HepG2 (cell line): ENCODE results near the gene LRRN2. TPM values are rescaled to one million over a fixed set of nuclear protein-coding genes. Genes with fewer than 3 reads are reported as not detected.
A peak's percentile ranks its signal among the peaks of the same experiment; 100 is the strongest.

ENCODE experiments used
- ASH2L ChIP-seq: fragments of 300-600, 200-600 bp; sonication (generic); IDR thresholded peaks from 2 replicates; pipeline ENCODE4 v1.7.0; 2017; ENCODE audit warnings: low read depth, mild to moderate bottlenecking, moderate library complexity, mixed read lengths, low read length; ENCODE audit not compliant: insufficient read length
- BATF2 ChIP-seq: sonication (generic); formaldehyde crosslinking; IDR thresholded peaks from 2 replicates; pipeline ENCODE4 v1.8.0; 2022; ENCODE audit warnings: mild to moderate bottlenecking, missing genetic modification reagents, moderate library complexity
- BCL6 ChIP-seq: IDR thresholded peaks from 2 replicates; pipeline ENCODE4 v1.6.1; 2016; ENCODE audit warnings: missing genetic modification reagents, missing compliant biosample characterization
- CAMTA2 ChIP-seq: sonication (generic); formaldehyde crosslinking; IDR thresholded peaks from 2 replicates; pipeline ENCODE4 v1.4.0; 2020; ENCODE audit warnings: mild to moderate bottlenecking, missing genetic modification reagents, borderline replicate concordance
- CBFB ChIP-seq: sonication (generic); formaldehyde crosslinking; IDR thresholded peaks from 2 replicates; pipeline ENCODE4 v1.4.0; 2020; ENCODE audit warnings: missing genetic modification reagents
- FIP1L1 ChIP-seq: fragments of 200-400 bp; formaldehyde crosslinking; IDR thresholded peaks from 2 replicates; pipeline ENCODE4 v1.6.1; 2018; ENCODE audit warnings: low read depth, mild to moderate bottlenecking, low read length, moderate library complexity, borderline replicate concordance; ENCODE audit not compliant: insufficient read depth
- JUND ChIP-seq: sonication (generic); formaldehyde crosslinking; IDR thresholded peaks from 2 replicates; pipeline ENCODE4 v1.8.0; 2022; ENCODE audit warnings: mild to moderate bottlenecking, missing genetic modification reagents
- PATZ1 ChIP-seq: sonication (generic); formaldehyde crosslinking; IDR thresholded peaks from 2 replicates; pipeline ENCODE4 v1.4.0; 2020; ENCODE audit warnings: missing genetic modification reagents
- SIX1 ChIP-seq: sonication (generic); formaldehyde crosslinking; IDR thresholded peaks from 2 replicates; pipeline ENCODE4 v1.4.0; 2020; ENCODE audit warnings: missing genetic modification reagents, borderline replicate concordance
- TMF1 ChIP-seq: sonication (generic); formaldehyde crosslinking; IDR thresholded peaks from 2 replicates; pipeline ENCODE4 v1.8.1; 2022; ENCODE audit warnings: low read depth, missing genetic modification reagents
- ZBTB43 ChIP-seq: sonication (generic); formaldehyde crosslinking; conservative IDR thresholded peaks from 2 replicates; pipeline ENCODE4 v1.4.0; 2020; ENCODE audit warnings: missing genetic modification reagents
- ZNF12 ChIP-seq: sonication (generic); formaldehyde crosslinking; IDR thresholded peaks from 2 replicates; pipeline ENCODE4 v1.5.0; 2020; ENCODE audit warnings: missing genetic modification reagents
- ZNF350 ChIP-seq: sonication (generic); formaldehyde crosslinking; IDR thresholded peaks from 2 replicates; pipeline ENCODE4 v1.4.0; 2020; ENCODE audit warnings: mild to moderate bottlenecking, low read depth, missing genetic modification reagents, borderline replicate concordance
- ZNF574 ChIP-seq: sonication (generic); formaldehyde crosslinking; IDR thresholded peaks from 2 replicates; pipeline ENCODE4 v1.4.0; 2020; ENCODE audit warnings: missing genetic modification reagents
- polyA plus RNA-seq, 8 experiments: library from polyadenylated mRNA; depleted of rRNA in 3 of 8; stranded (reverse) in 7 of 8; unstranded in 1 of 8; fragments of >200 nt; fragmentation: Illumina TruSeq in 4 of 8; extraction: Trizol in 4 of 8; gene quantifications; 2 replicates each; pipeline versions ENCODE4 v1.2.1 to v1.2.3, GENCODE V29; 2011 to 2016; ENCODE audit warnings: low read depth in 4 of 8, missing spikeins in 1 of 8, mixed read lengths in 1 of 8; ENCODE audit not compliant: insufficient read depth in 1 of 8
- total RNA-seq, 5 experiments: library from RNA; depleted of rRNA; stranded (reverse); fragments of >200 nt; fragmentation: Illumina TruSeq; extraction: Trizol; gene quantifications; 2 replicates each; pipeline ENCODE4 v1.2.3, GENCODE V29; 2016; ENCODE audit warnings: low read depth in 1 of 5
- TF ChIP-seq, protein P1 (sequence below): sonication (generic); formaldehyde crosslinking; IDR thresholded peaks from 2 replicates; pipeline ENCODE4 v1.4.0; 2020; ENCODE audit warnings: mild to moderate bottlenecking, missing genetic modification reagents
- TF ChIP-seq, protein P2 (sequence below): sonication (generic); formaldehyde crosslinking; IDR thresholded peaks from 2 replicates; pipeline ENCODE4 v1.4.0; 2020; ENCODE audit warnings: missing genetic modification reagents
- TF ChIP-seq, protein P3 (sequence below): sonication (generic); formaldehyde crosslinking; IDR thresholded peaks from 2 replicates; pipeline ENCODE4 v1.8.1; 2023; ENCODE audit warnings: mild to moderate bottlenecking, missing genetic modification reagents

LRRN2 gene
- total and polyA plus RNA-seq, 2 of the 13 experiments (the other 11 are each of a cell fraction or from before 2014, with no cell fraction given), result not detected

DNA sequence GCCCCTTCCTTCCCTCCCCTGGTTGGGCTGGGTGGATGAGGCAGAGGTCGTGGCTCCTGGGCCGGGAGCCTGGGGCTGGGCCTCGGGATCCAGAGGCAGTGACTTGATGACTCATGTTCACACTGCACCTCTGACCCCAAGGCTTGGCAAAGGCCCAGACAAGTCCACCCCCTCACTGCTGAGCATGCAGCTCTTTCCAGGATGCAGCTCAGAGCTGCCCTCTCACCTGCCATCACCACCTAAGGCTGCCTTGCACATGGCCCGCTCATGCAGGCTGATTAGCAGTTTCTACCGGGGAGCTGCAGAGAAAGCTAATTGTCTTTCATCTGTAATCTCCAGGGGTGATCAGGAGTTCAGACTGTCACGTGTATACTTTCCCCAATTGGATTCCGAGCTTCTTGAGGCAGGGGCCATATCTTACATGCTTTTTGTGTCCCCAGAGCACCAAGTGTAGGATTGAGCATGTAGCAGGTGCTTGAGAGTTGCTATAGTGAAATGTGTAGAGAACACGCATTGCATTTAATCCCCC is 62.1 kb downstream of the LRRN2 start (continued):
- TF ChIP-seq ZNF574 (CRISPR knock-in tag) (no peak), FIP1L1 (no peak), TMF1 (CRISPR knock-in tag) (no peak), ZNF350 (CRISPR knock-in tag) (no peak), ZNF12 (CRISPR knock-in tag) (no peak), ZBTB43 (no peak), PATZ1 (CRISPR knock-in tag) (0 out of 2 replicates have a peak, but pooled peaks have one; percentile 17), ASH2L (no peak), BATF2 (CRISPR knock-in tag) (no peak), CBFB (CRISPR knock-in tag) (no peak), JUND (peak; percentile 92), BCL6 (peak; percentile 50), SIX1 (no peak), CAMTA2 (CRISPR knock-in tag) (no peak)
- TF ChIP-seq, protein P1, sequence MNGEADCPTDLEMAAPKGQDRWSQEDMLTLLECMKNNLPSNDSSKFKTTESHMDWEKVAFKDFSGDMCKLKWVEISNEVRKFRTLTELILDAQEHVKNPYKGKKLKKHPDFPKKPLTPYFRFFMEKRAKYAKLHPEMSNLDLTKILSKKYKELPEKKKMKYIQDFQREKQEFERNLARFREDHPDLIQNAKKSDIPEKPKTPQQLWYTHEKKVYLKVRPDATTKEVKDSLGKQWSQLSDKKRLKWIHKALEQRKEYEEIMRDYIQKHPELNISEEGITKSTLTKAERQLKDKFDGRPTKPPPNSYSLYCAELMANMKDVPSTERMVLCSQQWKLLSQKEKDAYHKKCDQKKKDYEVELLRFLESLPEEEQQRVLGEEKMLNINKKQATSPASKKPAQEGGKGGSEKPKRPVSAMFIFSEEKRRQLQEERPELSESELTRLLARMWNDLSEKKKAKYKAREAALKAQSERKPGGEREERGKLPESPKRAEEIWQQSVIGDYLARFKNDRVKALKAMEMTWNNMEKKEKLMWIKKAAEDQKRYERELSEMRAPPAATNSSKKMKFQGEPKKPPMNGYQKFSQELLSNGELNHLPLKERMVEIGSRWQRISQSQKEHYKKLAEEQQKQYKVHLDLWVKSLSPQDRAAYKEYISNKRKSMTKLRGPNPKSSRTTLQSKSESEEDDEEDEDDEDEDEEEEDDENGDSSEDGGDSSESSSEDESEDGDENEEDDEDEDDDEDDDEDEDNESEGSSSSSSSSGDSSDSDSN, result peak; percentile 57; the same call in 1 of the 2 replicates
- TF ChIP-seq, protein P2, sequence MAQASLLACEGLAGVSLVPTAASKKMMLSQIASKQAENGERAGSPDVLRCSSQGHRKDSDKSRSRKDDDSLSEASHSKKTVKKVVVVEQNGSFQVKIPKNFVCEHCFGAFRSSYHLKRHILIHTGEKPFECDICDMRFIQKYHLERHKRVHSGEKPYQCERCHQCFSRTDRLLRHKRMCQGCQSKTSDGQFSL (CRISPR knock-in tag), result 0 out of 2 replicates have a peak, but pooled peaks have one; percentile 23
- TF ChIP-seq, protein P3, sequence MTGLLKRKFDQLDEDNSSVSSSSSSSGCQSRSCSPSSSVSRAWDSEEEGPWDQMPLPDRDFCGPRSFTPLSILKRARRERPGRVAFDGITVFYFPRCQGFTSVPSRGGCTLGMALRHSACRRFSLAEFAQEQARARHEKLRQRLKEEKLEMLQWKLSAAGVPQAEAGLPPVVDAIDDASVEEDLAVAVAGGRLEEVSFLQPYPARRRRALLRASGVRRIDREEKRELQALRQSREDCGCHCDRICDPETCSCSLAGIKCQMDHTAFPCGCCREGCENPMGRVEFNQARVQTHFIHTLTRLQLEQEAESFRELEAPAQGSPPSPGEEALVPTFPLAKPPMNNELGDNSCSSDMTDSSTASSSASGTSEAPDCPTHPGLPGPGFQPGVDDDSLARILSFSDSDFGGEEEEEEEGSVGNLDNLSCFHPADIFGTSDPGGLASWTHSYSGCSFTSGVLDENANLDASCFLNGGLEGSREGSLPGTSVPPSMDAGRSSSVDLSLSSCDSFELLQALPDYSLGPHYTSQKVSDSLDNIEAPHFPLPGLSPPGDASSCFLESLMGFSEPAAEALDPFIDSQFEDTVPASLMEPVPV (CRISPR knock-in tag), result no peak
